NCI-H2196 treated with DMSO at 0.1 percent for 48 hours (cell line): ENCODE data around the gene PPP1R18.
A peak's percentile ranks its signal among the peaks of the same experiment; 100 is the strongest.
"Not testable (repeated sequence)": the region's sequence is repeated elsewhere in the genome, so short reads cannot be mapped to it uniquely, and the experiment has no call there.

Experiments used
- DNase-seq: peaks from one replicate; lab custom pipeline; 2025; ENCODE audit not compliant: unreplicated experiment; lab: John Stamatoyannopoulos, UW

Gene PPP1R18, protein sequence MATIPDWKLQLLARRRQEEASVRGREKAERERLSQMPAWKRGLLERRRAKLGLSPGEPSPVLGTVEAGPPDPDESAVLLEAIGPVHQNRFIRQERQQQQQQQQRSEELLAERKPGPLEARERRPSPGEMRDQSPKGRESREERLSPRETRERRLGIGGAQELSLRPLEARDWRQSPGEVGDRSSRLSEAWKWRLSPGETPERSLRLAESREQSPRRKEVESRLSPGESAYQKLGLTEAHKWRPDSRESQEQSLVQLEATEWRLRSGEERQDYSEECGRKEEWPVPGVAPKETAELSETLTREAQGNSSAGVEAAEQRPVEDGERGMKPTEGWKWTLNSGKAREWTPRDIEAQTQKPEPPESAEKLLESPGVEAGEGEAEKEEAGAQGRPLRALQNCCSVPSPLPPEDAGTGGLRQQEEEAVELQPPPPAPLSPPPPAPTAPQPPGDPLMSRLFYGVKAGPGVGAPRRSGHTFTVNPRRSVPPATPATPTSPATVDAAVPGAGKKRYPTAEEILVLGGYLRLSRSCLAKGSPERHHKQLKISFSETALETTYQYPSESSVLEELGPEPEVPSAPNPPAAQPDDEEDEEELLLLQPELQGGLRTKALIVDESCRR

GRCh38 chr6:30686009-30686907 is at the start of gene PPP1R18:
TSS of gene PPP1R18 (minus strand) at chr6:30686645. CDS start at chr6:30686018, 627 bp downstream.
- no peak for DNase-seq

GRCh38 chr6:30735668-30736314 is 49.3 kb upstream of the PPP1R18 start:
- DNase-seq = no peak

- DNase-seq = no peak
Measured at GRCh38 chr6:30732237-30732943, 45.9 kb upstream of the PPP1R18 start.

DNA sequence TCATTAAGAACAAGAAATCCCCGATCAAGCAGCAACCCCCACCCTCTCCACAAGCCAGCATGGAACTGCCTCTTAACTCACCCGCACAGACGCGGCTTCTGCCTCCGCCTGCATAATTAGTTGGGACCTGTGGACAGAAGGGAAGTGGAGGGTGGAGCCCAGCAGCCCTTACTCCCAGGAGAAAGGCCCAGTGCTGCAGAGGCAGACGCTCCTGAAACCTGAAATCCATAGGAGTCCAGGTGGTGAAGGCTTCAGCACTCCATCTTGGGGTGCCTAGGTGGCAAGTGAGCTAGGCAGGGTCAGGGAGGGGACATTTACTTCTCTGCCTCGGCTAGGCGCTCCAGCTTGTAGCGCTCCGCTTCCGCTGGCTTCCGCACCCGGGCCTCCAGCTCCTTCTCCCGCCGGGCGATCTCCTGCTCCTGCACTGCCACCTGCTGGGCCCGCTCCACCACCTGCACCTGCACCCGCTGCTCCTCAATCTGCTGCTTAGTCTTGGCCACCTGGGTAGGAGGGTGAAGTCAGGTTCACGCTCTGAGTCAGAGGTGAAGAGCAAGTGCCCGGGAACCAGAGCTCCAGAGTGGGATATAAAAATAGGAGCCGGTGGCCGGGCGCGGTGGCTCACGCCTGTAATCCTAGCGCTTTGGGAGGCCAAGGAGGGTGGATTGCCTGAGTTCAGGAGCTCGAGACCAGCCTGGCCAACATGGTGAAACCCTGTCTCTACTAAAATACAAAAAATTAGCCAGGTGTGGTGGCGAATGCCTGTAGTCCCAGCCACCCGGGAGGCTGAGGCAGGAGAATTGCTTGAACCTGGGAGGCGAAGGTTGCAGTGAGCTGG is 44.4 kb upstream of the PPP1R18 start:
- peak; percentile 91 for DNase-seq

- DNase-seq = no peak
Measured at GRCh38 chr6:30727920-30728553, 41.6 kb upstream of the PPP1R18 start.

DNA sequence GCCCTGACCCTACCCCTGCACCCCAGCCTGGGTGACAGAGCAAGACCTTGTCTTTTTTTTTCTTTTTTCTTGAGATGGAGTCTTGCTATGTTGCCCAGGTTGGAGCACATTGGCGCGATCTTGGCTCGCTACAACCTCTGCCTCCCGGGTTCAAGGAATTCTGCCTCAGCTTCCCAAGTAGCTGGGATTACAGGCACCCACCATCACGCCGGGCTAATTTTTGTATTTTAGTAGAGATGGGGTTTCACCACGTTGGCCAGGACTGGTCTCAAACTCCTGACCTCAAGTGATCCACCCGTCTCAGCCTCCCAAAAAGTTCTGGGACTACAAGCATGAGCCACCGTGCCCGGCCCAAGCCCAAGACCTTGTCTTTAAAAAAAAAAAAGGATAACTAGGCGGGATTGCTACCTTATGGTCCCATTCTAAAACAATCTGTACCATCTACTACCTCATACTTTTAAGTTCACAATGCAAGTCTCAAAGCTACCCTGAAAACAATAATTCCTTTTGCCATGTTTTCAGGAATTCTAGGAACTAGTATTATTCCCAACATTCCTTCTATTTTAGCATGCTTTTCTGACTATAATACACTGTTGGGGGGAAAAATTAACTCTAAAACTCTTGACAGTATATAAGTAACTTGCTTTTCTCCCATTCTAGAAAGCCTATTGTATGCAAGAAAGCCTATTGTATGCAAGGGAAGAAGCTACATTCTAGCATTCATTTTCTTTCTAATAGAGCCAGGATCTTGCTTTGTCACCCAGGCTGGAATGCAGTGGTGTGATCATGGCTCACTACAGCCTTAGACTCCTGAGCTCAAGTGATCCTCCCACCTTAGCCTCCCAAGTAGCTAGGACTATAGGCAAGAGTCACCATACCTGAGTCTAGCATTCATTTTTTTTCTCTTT is 40.3 kb upstream of the PPP1R18 start:
- DNase-seq = no peak

GRCh38 chr6:30725713-30726505 is 39.5 kb upstream of the PPP1R18 start:
- DNase-seq = no peak

GRCh38 chr6:30724906-30725667 is 38.6 kb upstream of the PPP1R18 start:
- no peak for DNase-seq

DNA sequence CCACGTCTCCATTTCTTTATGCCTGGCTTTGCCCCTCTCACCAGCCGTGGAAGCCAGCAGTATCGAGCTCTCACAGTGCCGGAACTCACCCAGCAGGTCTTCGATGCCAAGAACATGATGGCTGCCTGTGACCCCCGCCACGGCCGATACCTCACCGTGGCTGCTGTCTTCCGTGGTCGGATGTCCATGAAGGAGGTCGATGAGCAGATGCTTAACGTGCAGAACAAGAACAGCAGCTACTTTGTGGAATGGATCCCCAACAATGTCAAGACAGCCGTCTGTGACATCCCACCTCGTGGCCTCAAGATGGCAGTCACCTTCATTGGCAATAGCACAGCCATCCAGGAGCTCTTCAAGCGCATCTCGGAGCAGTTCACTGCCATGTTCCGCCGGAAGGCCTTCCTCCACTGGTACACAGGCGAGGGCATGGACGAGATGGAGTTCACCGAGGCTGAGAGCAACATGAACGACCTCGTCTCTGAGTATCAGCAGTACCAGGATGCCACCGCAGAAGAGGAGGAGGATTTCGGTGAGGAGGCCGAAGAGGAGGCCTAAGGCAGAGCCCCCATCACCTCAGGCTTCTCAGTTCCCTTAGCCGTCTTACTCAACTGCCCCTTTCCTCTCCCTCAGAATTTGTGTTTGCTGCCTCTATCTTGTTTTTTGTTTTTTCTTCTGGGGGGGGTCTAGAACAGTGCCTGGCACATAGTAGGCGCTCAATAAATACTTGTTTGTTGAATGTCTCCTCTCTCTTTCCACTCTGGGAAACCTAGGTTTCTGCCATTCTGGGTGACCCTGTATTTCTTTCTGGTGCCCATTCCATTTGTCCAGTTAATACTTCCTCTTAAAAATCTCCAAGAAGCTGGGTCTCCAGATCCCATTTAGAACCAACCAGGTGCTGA is 37.6 kb upstream of the PPP1R18 start:
- DNase-seq = not testable (repeated sequence)

GRCh38 chr6:30723159-30723842 is 36.9 kb upstream of the PPP1R18 start:
- not testable (repeated sequence) for DNase-seq

DNA sequence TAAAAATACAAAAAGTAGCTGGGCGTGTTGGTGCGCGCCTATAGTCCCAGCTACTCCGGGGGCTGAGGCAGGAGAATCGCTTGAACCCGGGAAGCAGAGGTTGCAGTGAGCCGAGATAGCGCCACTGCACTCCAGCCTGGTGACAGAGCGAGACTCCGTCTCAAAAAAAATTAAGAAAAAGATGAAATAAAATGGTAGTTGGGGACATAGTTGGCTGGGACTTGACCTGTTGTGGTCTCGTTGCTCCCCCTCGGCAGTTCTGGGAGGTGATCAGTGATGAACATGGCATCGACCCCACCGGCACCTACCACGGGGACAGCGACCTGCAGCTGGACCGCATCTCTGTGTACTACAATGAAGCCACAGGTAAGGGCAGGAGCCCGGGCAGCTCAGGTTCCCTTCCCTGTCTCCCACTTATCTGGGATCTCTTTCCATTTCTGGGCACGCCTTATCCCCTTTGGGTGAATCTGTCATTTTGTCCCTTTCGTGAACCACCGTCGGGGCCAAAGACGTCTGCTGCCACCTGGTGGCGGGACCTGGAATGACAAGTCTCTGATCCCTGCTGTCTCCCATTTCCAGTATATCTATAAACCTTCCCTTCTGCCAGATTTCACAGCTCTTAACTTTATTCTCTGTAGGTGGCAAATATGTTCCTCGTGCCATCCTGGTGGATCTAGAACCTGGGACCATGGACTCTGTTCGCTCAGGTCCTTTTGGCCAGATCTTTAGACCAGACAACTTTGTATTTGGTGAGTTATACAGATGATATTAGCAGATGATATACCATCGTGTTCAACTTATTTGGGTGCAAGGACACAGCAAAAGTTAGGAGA is 36.1 kb upstream of the PPP1R18 start:
- peak; percentile 58 for DNase-seq

GRCh38 chr6:30722025-30722279 is 35.5 kb upstream of the PPP1R18 start:
- DNase-seq = not testable (repeated sequence)

DNA sequence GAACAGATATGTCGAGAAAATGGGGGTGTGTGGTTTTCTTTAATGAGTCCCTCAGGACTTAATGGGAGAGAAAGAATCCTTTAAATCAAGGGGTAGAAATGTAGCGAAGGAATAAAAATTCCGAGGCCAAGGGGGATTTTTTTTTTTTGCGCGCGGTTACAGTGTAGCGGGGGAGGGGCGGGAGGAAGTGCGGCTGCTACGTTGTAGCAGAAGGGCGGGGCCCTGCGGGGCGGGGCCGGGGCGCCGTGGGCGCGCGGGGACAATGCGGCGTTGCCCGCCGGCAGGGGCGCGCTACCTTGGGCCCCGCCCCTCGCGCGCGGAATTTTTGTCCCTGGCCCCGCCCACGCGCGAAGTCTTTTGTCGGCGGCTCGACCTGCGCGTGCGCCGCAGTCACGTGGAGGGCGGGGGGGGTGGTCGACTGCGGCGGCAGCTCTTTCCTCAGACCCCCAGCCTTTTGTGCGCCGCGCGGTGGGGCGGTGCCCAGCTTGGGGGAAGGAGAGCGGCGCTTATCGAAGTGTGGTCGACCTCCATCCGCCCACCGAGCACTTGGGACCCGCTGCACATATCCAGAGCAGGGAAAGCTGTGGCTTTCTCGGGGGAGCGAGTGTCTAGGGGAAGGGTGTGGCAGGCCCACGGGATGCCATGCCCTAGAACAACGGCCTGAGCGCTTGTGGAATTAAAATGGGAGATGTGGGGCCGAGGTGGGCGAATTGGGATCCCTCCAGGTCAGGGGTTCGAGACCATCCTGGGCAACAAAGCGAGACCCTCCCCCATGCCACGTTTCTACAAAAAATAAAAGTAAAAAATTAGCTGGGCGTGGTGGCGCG is 35.0 kb upstream of the PPP1R18 start:
- peak; percentile 82 for DNase-seq
